Activated T-cell treated with anti-CD3 and anti-CD28 coated beads, Interleukin-2, amount 50 U/mL, for 48 hours (primary cell): ENCODE measurements around the gene EVX2.

ENCODE experiments used
- DNase-seq, 2 experiments: peaks; one replicate each; pipeline ENCODE4 v3.0.0-alpha.2; 2020

The EVX2 gene

DNA sequence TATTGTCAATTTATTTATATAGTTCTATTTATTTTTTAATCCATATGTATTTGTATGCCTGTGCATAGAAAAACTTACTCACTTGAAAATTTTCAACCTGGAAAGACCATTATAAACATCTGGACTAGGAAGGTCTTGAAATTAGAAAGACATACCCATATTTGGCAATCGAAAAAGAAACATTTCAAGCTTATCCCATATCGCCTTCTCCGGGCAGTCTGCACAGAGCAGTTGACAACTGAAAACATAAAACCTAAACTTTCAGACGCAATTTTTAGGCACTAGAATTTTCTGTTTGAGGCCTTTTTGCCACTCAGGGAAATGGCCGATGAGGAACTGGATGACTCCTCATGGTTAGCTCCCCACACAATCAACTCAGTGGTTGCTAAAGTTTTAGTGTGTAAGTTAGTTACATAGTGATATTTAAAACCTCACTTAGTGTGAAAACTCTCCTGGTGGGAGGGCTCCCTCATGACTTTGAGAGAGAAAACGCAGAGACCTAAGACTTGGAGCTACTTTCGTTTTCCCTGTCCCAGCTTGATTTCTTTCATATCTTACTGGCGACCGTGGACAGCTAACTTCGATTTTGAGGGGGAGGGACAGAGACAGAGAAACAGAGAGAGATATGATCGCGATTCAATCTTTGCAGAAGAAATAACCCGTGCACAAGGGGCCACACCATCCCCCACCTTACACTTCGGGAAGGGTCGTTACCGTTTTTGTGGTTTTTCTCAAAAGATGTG lies 12.7 kb upstream of the EVX2 start:
- DNase-seq, result peak; percentile 13 to 15

DNA sequence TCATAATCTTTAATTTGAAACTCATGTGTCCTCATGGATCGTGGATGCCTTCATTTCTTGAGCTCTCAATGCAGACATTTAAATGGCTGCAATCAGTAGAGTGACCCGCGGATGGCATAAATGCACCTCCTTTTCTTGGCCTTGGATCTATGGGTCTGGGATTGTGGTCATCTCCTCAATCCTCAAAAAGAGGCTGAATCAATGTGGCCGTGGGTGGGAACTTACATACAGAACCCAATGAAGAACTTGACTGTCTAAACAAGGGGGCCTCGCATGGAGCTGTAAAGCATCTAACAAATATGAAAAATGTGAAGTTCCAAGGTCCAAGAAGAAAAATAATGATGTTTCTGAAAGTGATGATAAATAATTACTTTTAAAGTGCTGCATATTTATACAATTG lies 11.7 kb upstream of the EVX2 start:
- peak in 1 of 2 experiments; percentile 7 for DNase-seq

DNA sequence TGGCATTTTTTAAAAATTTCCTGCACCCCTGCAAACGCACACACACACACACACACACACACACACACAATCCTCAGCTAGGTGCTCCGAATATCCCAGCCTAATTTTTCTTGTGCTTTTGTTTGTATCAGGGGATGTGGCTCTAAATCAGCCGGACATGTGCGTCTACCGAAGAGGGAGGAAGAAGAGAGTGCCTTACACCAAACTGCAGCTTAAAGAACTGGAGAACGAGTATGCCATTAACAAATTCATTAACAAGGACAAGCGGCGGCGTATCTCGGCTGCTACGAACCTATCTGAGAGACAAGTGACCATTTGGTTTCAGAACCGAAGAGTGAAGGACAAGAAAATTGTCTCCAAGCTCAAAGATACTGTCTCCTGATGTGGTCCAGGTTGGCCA lies 10.6 kb upstream of the EVX2 start:
- DNase-seq, result peak; percentile 14 to 16

DNA sequence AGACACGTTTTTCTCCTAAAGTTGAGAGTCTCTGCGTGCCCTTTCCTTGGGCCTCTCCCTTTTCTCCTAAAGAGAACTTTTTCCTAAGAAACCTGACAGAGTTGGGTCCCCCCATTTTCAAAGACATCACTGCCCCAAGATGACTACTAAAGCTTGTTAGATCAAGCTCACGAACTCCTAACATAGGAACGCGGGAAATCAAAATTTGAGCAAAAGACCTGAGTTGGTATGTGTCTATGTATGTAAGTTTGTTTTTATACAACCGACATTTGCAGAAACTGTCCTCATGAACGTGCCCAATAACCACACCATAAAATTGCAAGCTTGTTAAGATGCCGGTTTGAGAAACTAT lies 10.1 kb upstream of the EVX2 start:
- no peak for DNase-seq

DNA sequence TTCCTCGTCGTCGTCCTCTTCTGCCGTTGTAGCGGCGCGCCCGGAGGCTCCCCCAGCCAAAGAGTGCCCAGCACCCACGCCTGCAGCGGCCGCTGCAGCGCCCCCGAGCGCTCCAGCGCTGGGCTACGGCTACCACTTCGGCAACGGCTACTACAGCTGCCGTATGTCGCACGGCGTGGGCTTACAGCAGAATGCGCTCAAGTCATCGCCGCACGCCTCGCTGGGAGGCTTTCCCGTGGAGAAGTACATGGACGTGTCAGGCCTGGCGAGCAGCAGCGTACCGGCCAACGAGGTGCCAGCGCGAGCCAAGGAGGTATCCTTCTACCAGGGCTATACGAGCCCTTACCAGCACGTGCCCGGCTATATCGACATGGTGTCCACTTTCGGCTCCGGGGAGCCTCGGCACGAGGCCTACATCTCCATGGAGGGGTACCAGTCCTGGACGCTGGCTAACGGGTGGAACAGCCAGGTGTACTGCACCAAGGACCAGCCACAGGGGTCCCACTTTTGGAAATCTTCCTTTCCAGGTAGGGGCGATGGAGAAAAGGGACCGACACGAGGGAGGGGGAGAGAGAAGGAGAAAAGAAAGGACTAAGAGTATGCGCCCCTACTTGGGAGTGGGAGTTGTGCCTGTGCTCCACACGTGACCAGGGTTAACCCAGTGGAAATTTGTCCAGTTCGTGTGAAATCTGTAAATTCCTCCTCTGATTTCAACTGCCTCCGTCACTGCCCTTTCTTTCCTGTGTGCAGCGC lies 9.6 kb upstream of the EVX2 start:
- peak; percentile 26 to 35 for DNase-seq

DNA sequence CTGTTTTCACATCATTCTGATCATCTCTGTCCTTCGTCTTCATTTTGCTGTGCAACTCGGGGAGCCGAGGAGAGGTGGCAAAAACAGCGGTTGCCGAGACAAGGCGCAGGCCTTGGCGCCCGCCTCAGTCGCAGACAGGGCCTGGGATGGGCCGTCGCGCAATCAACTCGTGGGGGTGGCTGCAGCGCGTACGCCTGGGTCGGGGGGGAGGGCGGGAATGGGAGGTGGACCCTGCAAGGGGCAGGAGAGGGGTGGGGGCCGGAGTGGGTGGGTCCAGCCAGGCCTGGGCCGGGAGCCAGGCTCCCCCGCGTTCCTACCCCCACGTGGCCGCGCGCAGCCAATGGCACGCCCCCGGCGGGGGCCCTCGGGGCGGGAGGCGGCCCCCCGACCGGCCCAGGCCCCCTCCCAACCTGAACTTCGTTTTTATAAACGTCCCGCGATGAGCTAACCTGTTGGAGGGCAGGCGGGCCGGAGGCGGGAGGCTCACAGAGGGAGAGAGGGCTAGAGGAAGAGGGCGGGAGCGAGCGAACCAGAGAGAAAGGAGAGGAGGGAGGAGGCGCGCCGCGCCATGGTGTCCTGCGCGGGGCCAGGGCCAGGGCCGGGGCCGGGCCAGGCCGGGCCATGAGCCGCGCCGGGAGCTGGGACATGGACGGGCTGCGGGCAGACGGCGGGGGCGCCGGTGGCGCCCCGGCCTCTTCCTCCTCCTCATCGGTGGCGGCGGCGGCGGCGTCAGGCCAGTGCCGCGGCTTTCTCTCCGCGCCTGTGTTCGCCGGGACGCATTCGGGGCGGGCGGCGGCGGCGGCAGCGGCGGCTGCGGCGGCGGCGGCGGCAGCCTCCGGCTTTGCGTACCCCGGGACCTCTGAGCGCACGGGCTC lies 8.7 kb upstream of the EVX2 start, which contains the start of gene HOXD13:
HOXD13 (plus strand) TSS at position 452 of the 875 bp plus-strand sequence; CDS start at position 622, 170 bp downstream.
- DNase-seq, result peak; percentile 24 to 31

DNA sequence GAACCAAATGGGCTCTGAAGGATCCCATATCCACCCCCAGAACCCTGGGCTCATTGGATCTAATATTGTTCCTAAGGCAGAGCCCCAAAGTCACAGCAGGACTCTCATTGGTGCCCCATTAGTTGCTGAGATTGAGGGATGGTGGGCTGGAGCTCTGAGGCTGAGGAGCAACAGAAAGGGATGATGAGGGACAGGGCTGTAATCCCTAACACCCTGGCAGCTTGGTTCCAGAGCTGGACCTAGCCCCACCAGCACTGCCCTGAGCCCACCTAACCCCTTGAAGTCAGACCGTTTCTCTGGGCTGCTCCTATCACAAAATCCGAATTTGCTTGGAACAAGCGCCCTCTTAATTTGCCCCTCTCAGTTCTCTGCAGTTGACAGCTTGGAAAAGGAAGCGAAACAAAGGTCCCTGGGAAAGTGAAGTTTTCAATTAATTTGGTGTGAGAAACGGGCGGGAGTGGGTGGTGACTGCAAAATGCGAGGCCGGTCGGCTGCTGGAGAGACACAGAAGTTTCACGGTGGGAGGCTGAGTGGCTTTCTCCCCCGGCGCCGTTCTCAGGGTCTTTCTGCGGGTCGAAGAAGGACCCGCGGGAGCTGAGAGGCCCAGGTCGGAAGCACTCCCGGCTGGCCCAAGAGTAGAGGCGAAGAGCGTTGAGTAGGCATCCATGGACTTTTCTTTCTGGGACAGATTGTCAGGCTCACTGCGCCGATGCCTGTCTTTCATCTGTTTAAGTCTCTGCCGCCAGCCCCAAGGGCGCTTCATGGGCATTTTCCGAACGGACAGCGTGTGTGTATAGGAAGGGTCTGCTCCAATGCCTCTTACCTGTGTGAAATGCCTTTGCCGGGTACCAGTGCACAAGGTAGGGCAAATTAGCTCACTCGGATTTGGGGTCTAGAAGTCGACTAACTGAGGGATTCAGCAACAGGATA lies 7.8 kb upstream of the EVX2 start:
- peak; percentile 19 to 21 for DNase-seq

DNA sequence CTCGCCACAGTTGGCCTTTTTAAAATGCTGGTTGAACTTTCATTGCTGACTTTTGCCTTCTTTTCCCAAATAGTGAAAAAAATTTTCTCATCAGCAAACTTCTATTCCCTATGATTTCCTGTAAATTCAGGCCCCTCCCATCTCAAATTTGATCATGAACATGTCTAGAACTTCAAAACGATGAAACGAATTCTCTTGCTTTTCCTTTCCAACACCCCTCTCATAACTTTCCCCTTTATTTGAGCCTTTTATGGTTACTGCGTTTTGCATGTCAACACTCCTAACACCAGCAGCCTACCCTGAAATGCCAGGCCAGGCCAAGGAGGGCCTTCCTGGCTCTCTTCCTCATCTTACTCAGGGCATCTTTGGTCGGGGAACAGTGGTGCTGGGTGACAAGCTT lies 7.1 kb upstream of the EVX2 start:
- DNase-seq, result peak in 1 of 2 experiments; percentile 10

DNA sequence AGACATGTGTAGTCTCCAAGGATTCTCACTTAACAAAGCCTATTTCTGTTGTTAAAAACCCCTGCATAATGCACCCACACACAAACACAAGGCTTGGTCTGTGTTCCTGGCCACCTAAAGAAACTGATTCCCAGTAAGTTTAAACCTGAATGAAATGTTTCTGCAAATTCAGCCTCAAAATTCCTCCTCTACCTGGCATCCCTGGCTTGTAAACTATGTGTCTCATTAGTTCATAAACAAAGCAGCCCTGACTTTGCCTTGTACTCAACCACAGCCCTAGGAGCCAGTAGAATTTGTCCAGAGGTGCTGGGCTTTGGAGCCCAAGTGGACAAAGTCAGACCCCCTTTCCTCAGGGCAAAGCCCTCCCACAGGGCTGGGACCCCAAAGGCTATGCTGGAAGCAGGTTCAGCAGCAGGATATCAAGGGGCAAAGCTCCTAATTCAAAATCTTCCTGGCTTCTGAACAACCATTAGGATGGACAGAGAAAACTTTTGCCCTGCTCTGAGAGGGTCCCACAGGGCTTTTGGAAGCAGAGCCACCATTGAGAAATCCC lies 6.2 kb upstream of the EVX2 start:
- peak in 1 of 2 experiments; percentile 4 for DNase-seq

DNA sequence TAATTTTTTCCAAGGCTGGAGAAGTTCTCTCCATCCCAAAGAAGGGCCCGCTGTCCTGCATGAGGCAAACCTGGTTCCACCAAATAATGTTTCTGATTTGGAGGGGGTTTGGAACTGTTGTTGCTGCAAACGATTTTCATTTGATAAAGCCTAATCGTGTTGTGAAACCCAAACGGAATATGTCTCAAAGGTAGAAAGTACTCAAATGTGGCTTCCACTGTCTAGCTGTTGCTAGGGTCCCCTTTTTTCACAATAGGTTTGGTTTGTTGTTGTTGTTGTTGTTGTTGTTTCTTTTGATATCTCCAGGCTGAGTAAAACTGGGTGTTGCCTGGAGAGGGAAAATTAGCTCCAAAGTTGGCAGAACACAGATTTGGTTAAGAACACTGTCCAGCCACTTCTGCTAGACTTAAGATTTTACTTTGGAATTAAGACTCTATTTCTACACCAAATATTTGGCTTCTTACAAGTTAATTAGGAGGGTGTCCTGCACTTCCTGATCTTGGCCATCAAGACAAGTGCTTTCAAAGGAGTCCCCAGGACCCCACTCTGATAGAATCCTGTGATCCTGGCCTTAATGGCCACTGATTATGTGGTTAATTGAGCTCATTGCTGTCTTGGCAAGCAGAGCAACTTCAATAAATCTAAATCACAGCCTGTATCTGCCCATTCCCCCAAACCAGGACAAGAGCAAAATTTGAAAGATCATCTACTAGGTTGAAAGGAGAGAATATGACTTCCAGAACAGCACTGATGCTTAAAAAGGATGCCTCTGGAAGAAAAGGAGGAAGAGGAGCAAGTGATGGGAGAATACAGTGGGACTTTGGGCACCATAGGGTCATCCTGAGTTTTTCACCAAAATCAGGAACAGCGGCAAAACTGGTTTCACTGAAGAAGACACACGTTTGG lies 5.4 kb upstream of the EVX2 start:
- no peak for DNase-seq

DNA sequence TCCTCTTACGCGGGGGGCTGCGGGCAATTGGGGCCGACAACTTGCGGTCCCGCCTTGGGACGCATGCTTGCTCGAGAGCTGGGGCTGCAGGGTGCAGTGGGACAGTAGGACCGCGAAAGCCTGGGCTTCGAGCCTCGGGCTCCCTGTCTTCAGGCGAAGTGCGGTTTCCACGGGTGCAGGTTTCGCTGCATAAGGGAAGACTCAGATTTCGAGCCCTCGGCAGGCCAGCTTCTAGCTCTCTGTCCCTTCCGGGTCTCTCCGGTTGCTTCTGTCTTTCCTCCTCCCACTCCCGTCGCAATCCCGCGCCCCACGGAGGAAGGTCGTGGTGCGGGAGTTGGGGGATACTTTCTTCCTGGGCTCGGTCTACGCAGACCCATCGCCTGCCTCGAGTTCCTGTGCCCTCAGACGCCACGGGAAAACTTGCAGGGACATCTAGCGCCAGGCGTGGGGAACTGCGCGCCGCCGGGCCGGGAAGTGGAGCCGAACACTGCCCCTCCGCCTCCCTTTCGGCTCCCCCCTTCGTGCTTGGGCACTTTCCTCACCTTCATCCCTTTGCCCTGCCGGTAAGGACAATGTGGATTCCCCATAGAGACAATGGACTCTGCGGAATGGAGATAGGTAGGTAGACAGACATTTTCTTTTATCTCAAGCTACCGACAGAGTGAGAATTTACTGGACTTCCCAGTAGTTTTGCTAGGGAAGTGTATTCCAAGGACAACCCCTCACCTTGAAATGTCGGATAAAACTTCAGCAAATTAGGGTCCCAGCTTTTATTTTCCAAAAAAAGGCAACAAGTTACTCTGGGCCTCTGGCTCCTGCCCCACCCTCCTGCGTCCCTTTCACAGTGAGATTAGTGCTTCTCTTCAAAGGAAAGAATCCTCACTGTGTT lies 4.5 kb upstream of the EVX2 start:
- peak; percentile 47 to 53 for DNase-seq

DNA sequence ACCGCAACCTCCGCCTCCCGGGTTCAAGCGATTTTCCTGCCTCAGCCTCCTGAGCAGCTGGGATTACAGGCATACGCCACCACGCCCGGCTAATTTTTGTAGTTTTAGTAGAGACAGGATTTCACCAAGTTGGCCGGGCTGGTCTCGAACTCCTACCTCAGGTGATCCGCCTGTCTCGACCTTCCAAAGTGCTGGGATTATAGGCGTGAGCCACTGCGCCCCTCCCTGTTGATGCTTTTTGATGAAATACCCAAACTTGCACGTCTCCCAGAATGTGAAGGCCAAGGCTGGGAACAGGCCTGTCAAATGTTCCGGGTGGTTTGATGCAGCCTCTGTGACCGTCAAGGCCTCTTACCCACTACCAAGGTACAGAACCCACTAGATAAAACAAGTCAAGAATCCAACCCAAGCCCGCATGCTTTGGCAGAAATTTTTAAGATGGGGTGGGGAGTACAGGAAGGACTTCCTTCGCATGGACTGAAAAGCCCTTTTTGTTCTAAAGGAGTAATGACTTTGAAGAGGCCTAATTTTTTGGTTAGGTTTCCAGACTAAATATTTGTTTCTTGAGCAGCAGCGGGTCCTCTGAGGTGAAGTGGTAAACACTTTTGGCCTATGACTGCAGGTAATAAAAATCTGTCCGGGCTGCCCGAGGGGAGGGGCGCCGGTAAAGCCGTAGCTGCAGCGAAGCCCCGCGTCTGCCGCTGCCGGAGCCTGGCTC lies 3.7 kb upstream of the EVX2 start:
- peak; percentile 13 to 17 for DNase-seq

DNA sequence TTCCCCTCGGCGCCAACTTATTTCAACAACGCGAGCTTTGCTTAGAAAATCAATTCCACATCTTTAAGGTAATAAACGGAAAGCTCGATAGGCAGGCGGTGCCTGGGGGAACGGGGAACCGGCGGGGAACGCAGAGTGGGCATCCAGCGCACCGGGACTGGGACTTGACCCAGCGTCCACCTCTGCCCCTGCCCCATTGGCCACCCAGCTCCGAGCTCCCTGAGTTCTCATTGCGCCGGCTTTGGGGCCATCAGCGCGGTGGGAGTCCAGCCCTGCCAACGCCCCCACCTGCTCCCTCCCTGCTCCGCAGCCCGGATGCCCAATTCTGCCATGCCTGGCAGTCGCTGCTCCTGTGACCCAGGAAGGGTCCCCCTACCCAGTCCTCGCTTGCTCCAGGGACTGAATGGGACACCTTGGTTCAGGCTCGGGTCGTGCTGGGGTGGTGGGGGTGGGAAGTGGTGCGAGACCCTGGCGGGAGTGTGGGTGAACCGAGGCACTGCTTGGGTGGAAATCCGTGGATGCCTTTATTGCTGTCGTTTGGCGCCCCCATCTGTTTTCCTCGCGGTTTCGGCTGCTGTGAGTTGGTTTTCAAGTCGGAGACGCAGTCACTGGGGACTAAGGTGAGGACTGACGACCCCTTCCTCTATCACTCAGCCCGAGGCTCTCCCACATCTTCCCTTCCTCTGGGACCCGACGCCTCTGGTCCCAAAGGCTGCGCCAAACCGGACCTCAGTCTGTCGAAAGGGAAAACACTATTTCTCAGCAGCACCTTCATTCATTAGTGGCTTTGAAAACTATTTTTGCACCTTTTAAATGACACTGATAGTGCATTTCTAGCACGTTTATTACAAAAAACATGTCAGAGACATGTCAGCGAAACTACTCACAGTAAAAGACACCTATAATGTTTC lies 2.4 kb upstream of the EVX2 start:
- DNase-seq, result peak; percentile 25 to 28

DNA sequence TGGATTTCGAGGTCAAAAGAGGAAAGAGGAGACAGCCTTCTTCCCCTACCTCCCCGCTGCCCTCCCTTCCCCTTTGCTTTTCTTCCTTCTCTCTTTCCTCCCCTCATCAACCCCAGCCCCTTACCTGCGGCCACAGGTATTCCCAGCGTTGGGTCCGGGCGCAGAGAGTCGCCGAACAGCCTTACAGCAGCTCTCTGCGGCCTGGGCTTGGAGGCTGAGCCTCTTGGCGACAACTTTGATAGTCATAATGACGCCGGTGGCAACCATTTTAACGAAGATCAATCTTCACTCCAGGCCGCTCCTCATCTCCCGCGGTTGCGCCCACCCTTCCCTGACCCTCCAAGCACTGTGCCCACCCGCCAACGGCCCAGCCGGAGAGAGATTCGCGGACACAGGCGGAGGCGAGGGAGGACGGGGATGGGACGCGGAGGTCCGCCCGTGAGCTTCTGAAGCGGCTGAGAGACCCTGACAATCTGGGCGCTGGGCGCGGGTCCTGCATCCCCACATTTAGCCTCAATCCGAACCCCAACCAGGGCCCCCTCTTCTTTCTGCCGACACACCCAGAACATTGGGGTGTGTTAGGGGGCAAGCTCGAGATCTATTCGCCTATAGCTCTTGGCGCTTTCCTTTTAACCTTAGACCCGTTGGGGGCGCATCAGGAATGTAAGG lies 1.5 kb upstream of the EVX2 start:
- peak in 1 of 2 experiments; percentile 22 for DNase-seq

DNA sequence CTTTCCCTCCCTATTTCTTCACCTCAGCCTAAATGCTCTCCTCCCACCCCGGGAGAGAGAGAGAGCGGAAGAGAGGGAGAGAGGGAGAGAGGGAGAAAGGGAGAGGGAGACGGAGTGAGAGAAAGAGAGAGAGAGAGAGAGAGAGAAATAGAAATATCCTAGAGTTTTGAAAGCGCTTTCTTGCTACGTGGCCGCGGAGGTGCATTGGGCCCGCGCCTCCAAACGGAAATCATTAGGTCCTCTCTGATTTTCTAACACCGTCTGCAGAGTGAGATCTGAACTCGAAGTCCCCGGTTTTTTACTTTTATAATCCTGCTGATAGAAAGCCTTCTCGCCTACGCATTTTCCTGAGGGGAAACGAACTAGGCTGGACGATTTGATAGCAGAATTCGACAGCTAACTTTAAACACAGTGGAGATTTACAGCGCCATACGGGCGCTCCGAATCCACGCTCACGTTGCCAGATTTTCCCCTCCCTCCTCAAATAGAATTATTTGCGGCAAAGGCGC lies 903 bp upstream of the EVX2 start:
- DNase-seq, result no peak

DNA sequence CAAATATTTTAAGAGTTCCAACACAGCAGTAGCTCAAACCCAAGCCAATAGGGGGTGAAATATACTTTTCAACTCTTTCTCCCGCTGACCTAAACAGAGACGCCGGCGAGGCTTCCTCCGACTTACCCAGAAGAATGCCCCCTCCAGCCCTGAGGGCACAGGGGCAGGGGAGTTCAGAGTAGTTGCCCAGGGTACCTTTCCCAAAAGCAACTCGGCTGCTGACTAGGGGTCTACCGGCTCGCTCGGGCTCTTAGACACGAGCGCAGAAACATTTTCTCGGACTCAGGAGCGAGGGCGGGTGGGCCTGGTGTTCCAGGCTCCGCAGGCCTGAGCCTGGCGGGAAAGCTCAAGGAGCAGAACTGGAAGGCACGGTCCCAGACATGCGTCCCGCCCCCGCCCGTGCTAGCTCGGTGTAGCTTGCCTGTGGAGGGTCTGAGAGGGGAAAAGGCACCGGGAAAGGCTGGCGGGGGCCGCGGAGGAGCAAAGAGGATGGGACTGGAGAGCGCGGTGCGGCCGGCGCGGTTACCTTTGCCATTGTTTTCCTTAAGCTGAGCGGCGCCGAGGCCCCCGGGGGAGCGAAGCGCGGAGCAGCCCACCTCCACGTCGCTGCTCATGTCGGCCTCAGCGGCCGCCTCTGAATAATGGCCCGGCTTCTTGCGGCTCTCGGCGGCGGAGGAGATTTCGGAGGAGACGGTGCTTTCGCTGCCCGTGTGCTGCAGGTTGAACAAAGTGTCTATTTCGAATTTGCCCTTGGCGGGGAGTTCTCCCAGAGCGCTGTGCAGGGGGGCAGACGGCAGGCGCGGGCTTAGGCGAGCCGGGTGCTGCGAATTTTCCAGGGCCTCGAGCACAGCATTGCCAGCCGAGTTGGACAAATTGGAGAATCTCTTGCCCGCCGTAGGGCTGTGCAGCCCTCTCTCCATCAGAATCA lies 674 bp downstream of the EVX2 start:
- DNase-seq, result peak in 1 of 2 experiments; percentile 24
